NCI-H774 (cell line): ENCODE results near the gene POLR3E.

ENCODE experiments used
- DNase-seq: peaks from one replicate; lab custom pipeline; 2025; lab: John Stamatoyannopoulos, UW

Gene POLR3E

GRCh38 chr16:22317001-22317530 is 19.9 kb downstream of the POLR3E start:
- DNase-seq: no peak

DNA sequence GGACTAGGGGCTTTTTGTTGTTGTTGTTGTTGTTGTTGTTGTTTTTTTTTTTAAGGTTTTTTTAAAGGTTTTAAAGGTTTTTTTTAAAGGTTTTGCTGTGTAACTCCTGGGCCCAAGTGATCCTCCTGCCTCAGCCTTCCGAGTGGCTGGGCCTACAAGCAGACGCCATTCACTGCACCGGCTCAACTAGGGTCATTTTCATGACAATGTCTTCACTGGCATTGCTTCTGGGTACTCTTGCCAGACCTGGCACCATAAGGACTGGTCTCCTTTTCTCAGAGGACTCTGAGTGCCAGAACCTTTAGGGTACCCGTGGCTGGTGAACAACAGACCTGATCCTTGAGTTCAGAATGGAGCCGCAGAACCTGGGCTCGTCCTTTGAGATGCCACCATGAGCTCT is 20.4 kb downstream of the POLR3E start:
- DNase-seq: no peak

GRCh38 chr16:22318690-22319358 is 21.6 kb downstream of the POLR3E start:
- no peak for DNase-seq

DNA sequence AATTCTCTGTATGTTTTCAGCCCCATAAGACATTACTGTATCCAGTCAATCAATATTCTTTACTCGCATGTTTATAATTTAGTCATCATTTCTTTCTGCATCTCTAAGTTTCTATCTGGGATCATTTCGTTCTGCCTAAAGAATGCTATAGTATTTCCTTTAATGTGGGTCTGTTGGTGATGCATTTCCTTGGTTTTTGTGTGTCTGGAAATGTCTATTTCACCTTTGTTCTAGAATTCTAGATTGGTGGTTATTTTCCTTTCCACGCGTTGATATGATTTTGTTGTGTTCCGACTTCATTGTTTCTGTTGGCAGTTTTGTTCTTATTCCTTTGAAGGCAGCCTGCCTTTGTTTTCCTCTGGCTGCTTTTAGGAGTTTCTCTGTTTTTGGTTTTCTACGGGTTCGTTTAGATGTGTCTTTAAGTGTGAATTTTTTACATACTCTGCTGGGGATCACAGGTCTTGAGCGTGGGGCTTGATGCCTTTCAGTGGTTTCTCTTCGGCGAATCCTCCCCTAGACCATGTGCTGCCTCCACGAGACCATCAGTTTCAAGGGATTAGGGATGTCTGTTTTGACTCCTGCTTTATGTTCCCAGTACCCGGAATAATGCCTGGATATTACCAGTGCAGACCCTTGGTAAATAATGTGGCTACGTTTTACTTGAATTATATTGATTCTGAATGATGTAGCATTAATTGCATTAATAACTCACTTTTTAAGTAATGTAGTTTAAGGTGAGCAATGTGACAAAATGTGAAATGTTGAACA is 23.5 kb downstream of the POLR3E start:
- no peak for DNase-seq

DNA sequence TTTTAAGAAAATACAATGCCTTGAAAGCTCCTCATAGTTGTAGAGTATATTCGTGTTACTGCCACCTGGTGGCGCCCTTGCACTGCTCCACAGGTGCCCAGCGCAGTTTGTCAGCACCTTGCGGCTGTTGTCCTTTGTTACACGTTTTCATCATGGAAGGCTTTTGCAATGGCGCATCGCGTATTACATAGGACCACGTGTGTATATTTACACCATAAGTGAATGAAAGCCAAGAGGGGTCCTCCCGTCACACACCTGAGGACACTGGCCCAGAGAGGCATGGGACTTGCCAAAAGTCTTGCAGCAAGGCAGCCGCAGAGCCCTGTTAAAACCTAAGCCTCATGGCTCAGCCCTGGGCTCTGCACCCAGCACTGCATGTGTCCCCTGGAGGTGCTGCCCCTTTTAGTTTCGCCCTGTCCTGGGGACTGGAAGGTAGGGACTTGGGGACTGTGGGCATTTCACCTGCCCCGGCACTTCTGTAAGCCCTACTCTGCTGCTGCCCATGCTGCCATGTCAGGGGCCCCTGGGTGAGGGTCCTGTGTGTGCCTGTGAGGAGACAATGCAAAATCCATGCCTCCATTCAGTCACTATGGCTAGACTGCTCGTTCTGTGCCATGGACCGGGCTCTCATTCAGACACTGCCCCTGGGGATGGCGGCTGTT is 24.3 kb downstream of the POLR3E start:
- DNase-seq: peak; percentile 50

DNA sequence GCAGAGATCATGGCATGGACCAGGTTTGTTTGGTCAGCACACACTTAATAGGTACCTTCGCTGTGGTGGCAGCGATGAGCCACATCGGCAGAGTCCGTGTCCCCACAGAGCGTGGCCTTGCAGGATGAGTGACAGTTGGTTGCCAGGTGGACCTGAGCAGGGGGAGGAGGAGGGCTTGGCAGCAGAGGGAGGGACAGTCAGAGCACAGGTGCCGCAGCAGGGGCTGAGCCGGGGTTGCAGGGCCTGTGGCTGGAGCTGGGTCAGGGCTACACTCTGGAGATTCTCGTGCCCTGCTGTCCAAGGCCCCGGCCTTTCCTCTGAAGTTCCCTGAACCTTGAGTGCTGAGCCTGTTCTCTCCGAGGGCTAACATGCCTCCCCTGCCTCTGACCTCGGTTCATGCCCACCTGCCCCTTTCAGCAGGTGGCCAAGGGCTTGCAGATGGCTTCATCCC is 24.8 kb downstream of the POLR3E start:
- no peak for DNase-seq

GRCh38 chr16:22322741-22323140 is 25.5 kb downstream of the POLR3E start:
- no peak for DNase-seq

DNA sequence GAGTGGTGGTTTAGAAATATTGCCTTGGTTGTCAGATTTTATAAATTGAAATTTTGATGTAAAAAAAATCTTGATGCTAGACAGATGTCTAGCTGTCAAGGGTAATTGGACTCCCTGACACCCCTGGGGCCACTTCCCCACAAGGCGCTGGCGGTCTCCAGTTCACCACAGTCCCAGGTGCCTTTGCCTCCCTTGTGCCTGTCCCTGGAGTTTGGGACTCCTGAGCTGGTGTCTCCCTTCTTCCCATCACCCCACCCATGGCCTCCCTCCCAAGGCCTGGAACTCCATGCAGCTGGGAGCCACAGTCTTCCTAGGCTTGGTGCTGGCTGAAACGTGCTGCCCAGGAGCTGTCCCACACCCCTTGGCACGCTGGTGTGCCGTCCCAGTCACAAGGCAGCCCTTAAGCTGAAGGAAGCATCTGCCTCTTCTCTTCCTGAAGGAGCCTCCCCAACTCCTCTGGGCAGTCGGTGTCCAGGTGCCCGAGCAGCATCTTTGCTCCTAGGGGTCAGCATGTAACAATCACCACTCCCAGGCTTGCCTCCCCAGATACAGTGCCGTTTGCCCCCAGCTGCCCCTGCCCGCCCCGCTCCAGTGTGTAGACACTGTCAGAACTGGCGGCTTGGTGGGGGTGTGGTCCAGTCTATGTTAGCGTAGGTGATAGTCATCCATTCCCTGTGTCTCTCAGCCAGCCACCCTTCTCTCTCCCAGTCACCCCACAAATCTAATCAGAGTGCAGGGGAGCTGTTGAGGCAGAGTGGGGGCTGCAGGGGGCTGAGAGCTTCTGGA is 26.2 kb downstream of the POLR3E start:
- no peak for DNase-seq

GRCh38 chr16:22323959-22324786 is 27.0 kb downstream of the POLR3E start:
- no peak for DNase-seq

DNA sequence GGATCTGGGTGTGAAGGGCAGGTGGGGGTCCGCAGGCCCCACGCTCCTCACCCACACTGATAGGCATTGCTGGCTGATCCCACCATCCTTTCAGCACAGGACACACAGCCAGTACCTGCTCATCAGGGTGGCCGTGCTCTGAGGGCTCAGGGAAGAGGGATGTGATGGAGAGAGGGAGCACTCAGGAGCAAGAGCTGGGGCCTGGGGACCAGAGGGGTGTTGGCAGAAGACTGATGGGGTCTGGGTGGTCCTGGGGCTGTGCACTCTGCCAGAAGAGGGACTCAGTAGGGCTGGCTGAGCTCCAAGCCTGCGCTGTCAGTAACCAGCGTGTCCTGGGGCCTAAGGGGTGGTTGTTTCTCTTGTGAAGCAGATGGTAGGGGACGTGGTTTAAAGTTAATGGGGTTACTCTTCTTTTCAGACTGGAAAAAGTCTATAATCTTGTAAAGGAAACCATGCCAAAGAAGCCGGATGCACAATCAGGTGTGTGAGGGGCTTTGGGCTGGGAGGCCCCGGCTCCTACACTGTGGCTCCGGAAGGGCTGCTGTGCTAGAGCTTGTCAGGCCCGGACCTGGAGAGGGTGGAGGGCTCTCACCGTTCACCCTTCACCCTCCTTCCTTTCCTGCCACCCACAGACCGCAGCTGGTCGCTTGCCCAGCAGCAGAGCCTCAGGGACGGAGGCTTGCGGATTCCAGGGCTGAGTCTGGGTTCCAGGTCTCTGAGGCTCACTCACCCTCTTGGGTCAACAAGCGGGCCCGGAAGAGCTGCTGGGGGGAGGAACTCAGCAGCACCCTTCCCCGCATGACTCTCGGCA is 27.8 kb downstream of the POLR3E start:
- DNase-seq: no peak

DNA sequence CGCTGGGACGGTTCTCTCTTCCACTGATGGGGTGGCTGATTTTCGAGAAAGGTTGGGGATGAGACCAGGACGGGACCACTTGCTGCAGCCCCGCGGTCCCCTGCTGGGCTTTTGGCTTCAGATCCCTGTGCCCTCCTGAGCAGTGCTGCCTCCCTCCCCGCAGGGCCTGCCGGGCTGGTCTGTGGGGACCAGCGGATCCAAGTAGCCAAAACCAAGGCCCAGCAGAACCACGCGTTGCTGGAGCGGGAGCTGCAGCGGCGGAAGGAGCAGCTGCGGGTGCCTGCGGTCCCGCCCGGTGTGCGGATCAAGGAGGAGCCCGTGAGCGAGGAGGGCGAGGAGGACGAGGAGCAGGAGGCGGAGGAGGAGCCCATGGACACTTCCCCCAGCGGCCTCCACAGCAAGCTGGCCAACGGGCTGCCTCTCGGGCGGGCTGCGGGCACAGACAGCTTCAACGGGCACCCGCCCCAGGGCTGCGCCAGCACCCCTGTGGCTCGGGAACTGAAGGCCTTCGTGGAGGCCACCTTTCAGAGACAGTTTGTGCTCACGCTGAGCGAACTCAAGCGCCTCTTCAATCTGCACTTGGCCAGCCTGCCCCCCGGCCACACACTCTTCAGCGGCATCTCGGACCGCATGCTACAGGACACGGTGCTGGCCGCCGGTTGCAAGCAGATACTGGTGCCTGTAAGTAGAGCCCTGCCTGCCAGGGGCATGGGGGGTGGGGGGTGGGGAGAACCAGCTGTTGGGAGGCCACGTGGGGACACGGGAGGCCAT is 28.6 kb downstream of the POLR3E start:
- DNase-seq: no peak

DNA sequence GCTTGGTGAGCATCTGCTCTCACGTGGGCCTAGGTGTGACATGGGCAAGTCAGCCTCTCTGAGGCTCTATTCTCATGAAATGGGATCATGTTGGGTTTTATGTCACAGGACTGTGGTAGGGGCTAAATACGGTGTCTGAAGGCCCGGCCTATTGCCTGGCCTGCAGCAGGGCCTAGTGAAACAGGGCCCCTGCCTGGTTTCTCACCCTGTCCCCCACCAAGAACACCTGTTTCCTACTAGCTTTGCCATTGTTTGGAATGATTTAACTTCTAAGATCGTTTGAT is 29.1 kb downstream of the POLR3E start:
- no peak for DNase-seq

- no peak for DNase-seq
These were observed 29.7 kb downstream of the POLR3E start for GRCh38 chr16:22326771-22327445.

- no peak for DNase-seq
These were observed 30.2 kb downstream of the POLR3E start for GRCh38 chr16:22327446-22327775.

DNA sequence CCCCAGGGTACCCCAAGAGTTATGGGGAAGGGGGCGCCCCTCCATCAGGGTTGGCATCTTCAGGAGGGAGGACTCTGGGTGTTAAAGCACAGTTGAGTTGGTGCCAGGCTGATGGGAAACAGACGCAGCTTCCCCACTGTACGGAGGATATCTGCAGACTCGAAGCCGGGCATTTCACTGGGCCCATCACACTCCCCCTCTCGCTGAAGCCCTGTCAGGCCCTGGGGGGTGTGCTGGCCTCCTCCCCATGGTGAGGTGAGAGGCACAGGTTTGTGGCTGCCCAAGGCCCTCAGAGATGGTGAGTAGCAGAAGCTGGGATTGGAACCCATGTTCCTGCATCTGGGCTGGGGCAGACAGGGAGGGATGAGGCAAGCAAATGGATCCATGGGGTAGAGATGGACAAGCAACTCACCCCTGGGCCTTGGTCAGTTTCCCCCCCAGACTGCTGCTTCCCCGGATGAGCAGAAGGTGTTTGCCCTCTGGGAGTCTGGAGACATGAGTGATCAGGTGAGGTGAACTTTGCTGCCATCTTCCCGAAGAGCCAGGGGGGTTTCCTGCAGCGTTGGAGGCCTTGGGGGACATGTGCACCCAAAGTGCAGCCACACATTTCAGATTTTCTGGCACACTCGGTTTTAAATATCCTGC is 31.0 kb downstream of the POLR3E start:
- no peak for DNase-seq

- no peak for DNase-seq
These were observed 32.0 kb downstream of the POLR3E start for GRCh38 chr16:22329199-22329695.

DNA sequence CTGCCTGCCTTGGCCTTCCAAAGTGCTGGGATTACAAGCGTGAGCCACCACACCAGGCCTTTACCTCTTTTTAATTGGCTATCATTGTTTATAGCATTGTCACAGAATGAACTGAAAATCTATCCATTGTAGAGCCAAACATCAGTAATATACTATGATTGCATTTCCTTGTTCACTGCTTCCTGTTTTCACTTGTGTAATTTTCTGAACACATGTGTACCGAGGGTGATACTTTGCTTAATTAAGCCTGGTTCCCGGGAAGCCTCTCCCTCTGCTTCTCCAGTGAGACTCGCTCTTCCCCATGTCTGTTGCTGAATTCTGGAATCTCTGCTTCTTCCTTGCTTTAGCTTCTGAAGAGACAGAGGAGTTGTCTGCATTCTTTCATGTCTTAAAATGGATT is 33.1 kb downstream of the POLR3E start:
- DNase-seq: no peak

DNA sequence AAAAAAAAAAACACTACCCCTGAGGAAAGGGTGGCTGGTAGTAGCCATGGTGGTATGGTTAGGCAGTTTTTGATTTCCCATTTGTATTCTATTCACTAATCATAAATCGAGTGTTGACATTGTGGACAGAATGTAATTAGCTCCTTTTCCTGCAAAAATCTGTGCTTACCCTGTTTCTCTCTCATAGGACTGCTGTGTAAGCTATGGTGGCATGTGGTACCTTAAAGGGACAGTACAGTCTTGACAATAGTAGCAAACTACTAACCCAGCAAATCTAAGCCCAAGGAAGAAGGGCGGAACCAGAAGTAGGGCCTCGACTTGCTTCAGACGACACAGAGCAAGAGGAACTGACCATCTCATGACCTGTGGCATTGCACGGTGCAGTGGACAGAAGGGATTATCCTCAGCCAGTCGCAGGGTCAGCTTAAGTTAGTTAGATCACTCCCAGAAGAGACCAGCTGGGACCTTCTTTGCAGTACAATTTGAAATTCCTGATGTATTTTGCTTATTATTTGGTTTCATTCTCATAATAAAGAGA is 36.3 kb downstream of the POLR3E start:
- no peak for DNase-seq
